RPMI8226 (cell line): ENCODE data around the gene CAMK2A.

ENCODE experiments used
- DNase-seq: peaks from one replicate; pipeline ENCODE4 v3.0.0-alpha.2; 2015

CAMK2A gene

DNA sequence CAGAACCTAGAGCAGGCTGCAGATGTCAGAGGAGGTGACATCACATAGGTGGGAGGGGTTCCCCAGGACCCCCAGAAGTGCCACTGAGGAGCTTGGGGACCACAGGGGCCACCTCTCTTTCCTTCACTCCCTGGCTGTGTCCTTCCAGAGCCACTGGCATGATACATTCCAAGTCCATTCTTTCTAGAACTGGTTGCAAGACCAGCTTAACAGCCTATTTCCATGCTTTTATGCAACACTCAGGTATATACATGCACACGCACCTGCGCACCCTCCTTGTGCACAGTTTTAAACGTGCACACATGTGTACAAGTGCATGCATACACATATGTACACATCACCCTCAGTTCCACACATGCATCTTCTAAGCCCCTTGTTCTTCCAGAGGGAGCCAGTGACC, 60.0 kb downstream of the CAMK2A start:
- no peak for DNase-seq

DNA sequence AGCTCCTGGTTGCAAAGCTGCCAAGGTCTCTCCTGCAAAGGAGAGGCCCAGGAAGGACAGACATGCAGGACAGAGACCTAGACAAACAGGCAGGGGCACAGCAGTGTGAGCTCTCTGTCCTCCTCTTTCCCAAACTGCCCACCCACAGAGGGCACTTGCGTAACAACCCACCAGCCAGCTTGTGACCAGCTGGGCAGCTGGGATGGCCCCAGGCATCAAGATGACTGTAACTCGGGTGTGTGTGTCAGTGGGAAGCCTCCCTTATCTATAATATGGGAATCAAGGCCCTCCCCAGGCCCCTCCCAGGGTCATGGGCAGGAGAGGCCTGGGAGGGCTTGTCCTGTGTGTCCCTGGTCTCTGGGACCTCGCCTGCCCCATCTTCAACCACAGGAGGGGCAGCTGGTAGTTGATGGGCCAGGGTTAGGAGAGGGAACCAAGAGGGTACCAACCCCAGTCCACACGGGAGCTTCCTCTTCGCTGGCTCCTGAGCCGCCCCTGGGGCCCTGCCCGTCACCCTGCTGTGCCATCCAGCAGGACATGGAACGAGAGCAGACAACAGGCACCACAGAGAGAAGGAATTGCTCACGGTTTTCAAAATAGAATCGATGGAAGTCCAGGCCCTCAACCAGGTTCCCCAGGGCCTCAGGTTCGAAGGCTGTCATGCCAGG, 61.8 kb downstream of the CAMK2A start:
- no peak for DNase-seq

- DNase-seq = no peak
These were observed 62.5 kb downstream of the CAMK2A start for GRCh38 chr5:150227036-150227435.

GRCh38 chr5:150224483-150225027, 65.0 kb downstream of the CAMK2A start:
- DNase-seq = no peak

DNA sequence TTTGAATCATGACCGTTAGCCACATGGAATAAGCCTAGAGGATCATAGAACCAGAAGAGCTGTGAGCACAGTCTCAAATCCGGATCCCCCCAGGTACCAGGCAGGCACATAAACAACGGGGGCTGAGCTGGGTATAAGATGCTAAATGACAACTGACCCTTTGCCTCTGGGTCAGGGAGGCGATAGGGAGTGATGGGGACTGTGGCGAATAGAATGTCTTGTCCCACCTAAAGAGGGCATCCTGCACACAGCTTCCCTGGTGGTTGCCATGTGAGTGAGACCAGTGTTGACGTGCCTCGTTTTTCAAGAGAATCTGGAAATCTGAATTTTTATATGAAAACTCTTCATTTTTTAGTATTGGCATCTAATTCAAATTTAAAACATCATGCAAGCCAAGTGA, 66.1 kb downstream of the CAMK2A start:
- DNase-seq = no peak

GRCh38 chr5:150222906-150223305, 66.7 kb downstream of the CAMK2A start:
- DNase-seq = no peak

DNA sequence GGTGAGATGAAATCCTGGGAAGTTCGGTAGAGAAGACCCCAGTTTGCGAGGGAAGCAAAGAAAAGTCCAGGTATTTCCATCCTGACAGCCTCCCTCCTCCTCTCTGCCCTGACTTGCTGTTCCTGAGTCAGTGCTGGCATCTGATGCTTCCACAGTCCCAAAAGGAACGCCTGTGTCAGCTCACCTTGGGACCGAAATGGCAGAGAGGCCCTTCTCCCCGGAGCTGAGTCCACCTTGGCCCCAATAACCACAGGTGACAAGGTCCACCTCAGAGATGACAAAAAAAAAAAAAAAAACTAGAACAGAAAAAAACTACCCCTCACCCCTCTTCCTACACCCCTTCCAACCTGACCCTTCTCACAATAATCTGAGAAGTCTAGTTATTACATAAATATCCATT, 68.1 kb downstream of the CAMK2A start:
- DNase-seq = no peak

- DNase-seq = no peak
These were observed 69.7 kb downstream of the CAMK2A start for GRCh38 chr5:150219861-150220260.

GRCh38 chr5:150219142-150219541, 70.4 kb downstream of the CAMK2A start:
- DNase-seq = no peak

GRCh38 chr5:150218693-150219035, 70.9 kb downstream of the CAMK2A start:
- DNase-seq = no peak

GRCh38 chr5:150217873-150218692, 71.5 kb downstream of the CAMK2A start:
- peak; percentile 84 for DNase-seq

GRCh38 chr5:150217038-150217437, 72.5 kb downstream of the CAMK2A start:
- peak; percentile 46 for DNase-seq

DNA sequence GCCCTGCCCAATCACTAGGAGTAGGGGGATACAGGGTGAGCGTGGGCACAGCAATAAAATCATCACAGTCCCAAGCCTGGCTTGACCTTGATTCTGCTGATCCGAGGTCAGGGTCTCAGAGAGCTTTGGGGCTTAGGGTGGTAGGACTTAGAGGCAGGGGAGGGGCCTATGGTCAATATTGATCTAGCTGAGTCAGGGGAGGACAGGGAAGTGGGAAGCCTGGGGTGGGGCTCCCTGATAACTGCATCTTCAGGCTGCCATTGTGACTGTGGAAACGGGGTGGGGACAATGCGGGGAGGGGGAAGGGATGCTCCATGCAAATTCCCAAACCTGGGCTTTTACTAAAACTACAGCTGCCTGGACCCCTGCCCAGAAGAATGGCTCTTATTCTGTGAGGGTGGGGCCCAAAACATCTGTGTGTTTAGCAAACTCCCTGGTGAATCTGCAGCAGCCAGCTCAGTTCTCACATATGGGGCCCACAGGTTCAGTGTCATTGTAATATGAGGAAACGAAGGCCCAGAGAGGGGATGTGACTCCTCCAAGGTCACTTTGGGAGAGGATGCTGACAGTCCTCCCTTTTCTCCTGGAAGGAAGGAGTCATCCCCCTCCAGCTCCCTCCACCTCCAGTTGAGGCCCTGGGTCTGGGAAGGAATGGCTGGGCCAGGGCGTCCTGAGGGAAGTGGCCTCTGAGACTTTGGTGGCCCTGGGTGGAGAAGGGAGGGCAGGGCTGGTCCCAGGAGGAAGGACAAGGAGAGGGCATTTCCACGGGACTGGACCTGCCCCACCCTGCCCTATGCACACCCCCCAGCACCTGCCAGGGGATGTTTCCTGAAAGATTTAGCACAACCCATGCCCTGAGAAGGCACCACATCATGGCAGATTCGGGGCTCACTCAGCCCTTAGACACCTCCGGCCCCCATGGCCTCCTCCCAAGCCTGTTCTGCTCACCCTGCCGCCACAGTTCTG, 73.3 kb downstream of the CAMK2A start:
- no peak for DNase-seq

- no peak for DNase-seq
These were observed 75.3 kb downstream of the CAMK2A start for GRCh38 chr5:150214289-150214688.

GRCh38 chr5:150213530-150213929, 76.0 kb downstream of the CAMK2A start:
- no peak for DNase-seq

GRCh38 chr5:150211156-150212030, 78.2 kb downstream of the CAMK2A start:
- peak; percentile 58 for DNase-seq

DNA sequence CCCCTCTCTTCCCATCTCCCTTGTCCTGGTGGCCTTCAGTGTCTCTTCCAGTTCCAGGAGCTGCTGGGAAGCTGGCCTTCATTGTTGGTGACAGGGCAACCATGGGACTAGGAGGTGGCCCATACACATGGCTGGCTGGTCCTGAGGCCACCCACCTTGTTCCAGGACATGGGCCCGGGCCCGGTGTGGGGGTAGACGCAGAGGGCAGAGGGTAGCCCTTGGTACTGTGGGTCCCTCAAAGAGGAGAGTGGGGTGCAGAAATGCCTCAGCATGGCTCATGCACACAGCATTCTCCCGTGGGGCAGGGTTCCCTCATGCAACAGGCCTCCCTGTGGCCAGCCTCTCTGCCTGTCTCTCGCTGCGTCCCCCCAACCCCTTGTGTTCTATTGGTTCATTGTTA, 78.9 kb downstream of the CAMK2A start:
- DNase-seq = no peak

GRCh38 chr5:150209099-150209635, 80.4 kb downstream of the CAMK2A start:
- DNase-seq = no peak

DNA sequence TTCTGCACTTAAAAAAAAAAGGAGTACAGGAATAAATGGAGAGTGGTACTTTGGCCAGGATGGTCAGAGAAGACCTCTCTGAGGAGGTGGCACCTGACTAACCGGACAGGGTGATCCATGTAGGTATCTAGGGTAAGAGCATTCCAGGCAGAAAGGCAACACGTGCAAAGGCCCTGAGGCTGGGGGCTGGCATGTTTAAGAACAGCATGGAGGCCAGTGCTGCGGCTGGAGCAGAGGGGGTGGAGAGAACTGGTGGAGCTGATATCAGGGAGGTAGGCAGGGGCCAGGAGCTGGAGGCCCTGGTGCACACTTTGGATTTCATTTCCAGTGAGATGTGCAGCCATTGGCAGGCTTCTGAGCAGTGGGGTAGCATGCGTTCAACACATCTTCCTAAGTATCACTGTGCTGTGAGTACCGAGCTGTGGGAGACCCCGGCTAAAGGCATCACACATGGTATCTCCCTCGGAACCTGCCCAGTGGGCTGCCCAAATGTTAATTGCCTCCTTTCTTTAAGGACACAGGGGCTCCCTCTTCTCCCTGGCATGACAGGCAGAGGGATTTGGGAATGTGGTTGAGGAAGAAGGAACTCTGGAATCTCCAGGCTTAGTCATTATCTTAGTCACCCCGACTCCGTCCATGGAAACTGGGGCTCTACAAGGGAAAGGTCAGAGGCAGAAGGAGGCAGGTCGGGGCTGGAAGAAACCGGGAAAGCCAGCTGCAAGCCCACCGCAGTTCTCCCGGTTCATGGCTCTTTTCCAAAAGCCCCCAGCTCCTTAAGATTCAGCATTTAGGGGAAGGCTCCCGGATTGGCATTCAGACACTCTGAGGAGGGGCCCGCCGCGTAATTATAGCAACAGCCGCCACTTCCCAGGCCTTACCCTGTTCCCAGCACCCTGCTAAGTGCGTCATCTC, 81.1 kb downstream of the CAMK2A start:
- no peak for DNase-seq

GRCh38 chr5:150206779-150207115, 82.8 kb downstream of the CAMK2A start:
- DNase-seq = no peak
